A673 (cell line): ENCODE results near the gene ZNF513.

Experiments
- EZH2 ChIP-seq: fragments of 200-600 bp; sonication (generic); IDR thresholded peaks from 2 replicates; pipeline ENCODE4 v1.6.1; 2017; ENCODE audit warnings: borderline replicate concordance, low read depth, mild to moderate bottlenecking, mixed read lengths, antibody characterized with exemption, low read length; ENCODE audit not compliant: poor library complexity, severe bottlenecking
- TF ChIP-seq, protein P1 (sequence below): fragments of 300-800, 200-600 bp; sonication (generic); conservative IDR thresholded peaks from 2 replicates; pipeline ENCODE4 v1.5.1; 2017; ENCODE audit warnings: low read depth, mild to moderate bottlenecking, antibody characterized with exemption, low read length, moderate library complexity, mixed read lengths

GRCh38 chr2:27370026-27370815 lies 10.3 kb downstream of the ZNF513 start, which contains the start of the genes EIF2B4 and SNX17:
- TF ChIP-seq, protein P1, sequence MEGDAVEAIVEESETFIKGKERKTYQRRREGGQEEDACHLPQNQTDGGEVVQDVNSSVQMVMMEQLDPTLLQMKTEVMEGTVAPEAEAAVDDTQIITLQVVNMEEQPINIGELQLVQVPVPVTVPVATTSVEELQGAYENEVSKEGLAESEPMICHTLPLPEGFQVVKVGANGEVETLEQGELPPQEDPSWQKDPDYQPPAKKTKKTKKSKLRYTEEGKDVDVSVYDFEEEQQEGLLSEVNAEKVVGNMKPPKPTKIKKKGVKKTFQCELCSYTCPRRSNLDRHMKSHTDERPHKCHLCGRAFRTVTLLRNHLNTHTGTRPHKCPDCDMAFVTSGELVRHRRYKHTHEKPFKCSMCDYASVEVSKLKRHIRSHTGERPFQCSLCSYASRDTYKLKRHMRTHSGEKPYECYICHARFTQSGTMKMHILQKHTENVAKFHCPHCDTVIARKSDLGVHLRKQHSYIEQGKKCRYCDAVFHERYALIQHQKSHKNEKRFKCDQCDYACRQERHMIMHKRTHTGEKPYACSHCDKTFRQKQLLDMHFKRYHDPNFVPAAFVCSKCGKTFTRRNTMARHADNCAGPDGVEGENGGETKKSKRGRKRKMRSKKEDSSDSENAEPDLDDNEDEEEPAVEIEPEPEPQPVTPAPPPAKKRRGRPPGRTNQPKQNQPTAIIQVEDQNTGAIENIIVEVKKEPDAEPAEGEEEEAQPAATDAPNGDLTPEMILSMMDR, result peak; percentile 93
- TF ChIP-seq EZH2, result no peak
